GM20000 (cell line): ENCODE measurements around the gene RBP4.
A peak's percentile ranks its signal among the peaks of the same experiment; 100 is the strongest.

Source experiments
- DNase-seq: peaks from one replicate; pipeline ENCODE4 v3.0.0; 2012; ENCODE audit warnings: low spot score
- CTCF ChIP-seq: IDR thresholded peaks from 2 replicates; pipeline ENCODE4 v1.5.1; 2012; ENCODE audit warnings: mild to moderate bottlenecking, control low read depth; ENCODE audit errors: extremely low read depth, missing control alignments

RBP4 gene

GRCh38 chr10:93566435-93567276 is 34.4 kb downstream of the RBP4 start, which contains the start of gene FFAR4:
Gene FFAR4, plus strand, starts transcription at chr10:93566665. Its CDS starts 56 bp downstream, at chr10:93566721.
- DNase-seq: no peak

GRCh38 chr10:93565446-93565845 is 35.6 kb downstream of the RBP4 start:
- no peak for TF ChIP-seq CTCF
- no peak for DNase-seq

More at GRCh38 chr10:93566435-93567276, 34.4 kb downstream of the RBP4 start, which contains the start of gene FFAR4:
- no peak for TF ChIP-seq CTCF

- no peak for TF ChIP-seq CTCF
- DNase-seq: no peak
Measured at GRCh38 chr10:93560541-93560940, 40.5 kb downstream of the RBP4 start.

GRCh38 chr10:93559490-93559889 is 41.5 kb downstream of the RBP4 start:
- no peak for DNase-seq
- no peak for TF ChIP-seq CTCF

- peak; percentile 59 for TF ChIP-seq CTCF
- DNase-seq: peak; percentile 74
Measured at GRCh38 chr10:93554760-93555432, 46.1 kb downstream of the RBP4 start.

- no peak for DNase-seq
- no peak for TF ChIP-seq CTCF
Measured at GRCh38 chr10:93554316-93554663, 46.7 kb downstream of the RBP4 start.
